ENCODE results near the gene OR2W1. TPM values are rescaled to one million over a fixed set of nuclear protein-coding genes. Genes with fewer than 3 reads are reported as not detected.

Gene OR2W1
- total RNA-seq, 2 donors from 2014 or later = not detected

- Histone ChIP-seq H3K4me1 (peaks cover 8% of the 10 kb centered on the region), H3K36me3 (replicated peaks in 1 of 2; ENCODE audit: insufficient read depth in 1 of 2, low read depth in 2 of 2) (no peaks in the 10 kb centered on the region), H3K4me3 (no peak overlapping the region), H3K9me3 (no peaks in the 10 kb centered on the region), H3K27ac (no peak overlapping the region), H3K27me3 (peaks cover 0 to 3% of the 10 kb centered on the region in 2 donors)
- intact Hi-C loops (cut with DNase I) = no loop called here
- TF ChIP-seq, protein P1, sequence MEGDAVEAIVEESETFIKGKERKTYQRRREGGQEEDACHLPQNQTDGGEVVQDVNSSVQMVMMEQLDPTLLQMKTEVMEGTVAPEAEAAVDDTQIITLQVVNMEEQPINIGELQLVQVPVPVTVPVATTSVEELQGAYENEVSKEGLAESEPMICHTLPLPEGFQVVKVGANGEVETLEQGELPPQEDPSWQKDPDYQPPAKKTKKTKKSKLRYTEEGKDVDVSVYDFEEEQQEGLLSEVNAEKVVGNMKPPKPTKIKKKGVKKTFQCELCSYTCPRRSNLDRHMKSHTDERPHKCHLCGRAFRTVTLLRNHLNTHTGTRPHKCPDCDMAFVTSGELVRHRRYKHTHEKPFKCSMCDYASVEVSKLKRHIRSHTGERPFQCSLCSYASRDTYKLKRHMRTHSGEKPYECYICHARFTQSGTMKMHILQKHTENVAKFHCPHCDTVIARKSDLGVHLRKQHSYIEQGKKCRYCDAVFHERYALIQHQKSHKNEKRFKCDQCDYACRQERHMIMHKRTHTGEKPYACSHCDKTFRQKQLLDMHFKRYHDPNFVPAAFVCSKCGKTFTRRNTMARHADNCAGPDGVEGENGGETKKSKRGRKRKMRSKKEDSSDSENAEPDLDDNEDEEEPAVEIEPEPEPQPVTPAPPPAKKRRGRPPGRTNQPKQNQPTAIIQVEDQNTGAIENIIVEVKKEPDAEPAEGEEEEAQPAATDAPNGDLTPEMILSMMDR (IDR thresholded peaks at IDR 0.05) = no peak
- no peak for TF ChIP-seq POLR2A (IDR thresholded peaks at IDR 0.05)
- 69 to 70% methylated on average over 2 of the region's 2 CpGs for WGBS, 2 donors
- DNase-seq (no peak), ATAC-seq (no peak)
Observed at GRCh38 chr6:29008089-29008488, 36.9 kb downstream of the OR2W1 start.

- 8% methylated on average over 27 to 29 of the region's 29 CpGs for WGBS, 2 donors
Observed at GRCh38 chr6:29005183-29005885, 39.6 kb downstream of the OR2W1 start, which contains the start of gene ZNF311. Gene ZNF311 (minus strand): TSS chr6:29005315. CDS start chr6:29003954, 1,361 bp downstream.

DNA sequence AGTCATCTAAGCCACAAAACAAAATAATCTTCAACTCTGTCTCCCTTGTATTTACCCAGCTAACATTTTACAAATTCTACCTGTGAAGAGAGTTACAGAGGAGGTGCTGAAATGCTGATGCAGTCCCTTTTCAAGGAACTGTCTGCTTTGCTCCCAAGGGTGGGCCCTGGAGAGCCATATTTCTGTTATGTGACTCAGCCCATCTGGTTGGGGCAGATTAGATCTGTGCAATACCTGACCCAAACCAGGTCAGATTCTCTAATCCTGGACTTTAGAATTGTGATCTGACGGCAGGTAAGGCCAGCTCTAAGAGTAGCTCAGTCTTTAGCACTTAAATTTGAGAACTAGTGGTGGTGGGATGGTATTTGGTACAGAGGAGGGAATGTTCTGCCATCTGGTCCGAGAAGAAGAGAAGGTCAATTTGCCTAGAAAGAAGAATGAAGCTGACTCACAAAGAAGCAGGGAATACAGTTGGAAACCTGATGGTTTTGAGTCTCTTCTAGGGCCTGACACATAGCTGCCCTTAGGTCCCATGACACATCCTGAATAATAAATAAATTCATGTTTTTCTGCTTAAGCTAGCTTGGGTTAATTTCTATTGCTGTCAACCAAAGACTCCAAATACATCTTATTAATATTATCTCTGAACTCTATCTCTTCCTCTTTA, 48.0 kb downstream of the OR2W1 start:
- no peak overlapping the region for H3K27ac ChIP-seq
- no peak for ATAC-seq
- intact Hi-C loops (cut with DNase I) = no loop called here
- no peak for TF ChIP-seq POLR2A (IDR thresholded peaks at IDR 0.05)
- TF ChIP-seq, protein P1 (IDR thresholded peaks at IDR 0.05) = no peak
- H3K4me1 ChIP-seq = no peaks in the 10 kb centered on the region
- peaks cover 0 to 7% (median 0%) of the 10 kb centered on the region in 3 donors for H3K9me3 ChIP-seq
- H3K27me3 ChIP-seq = no peaks in the 10 kb centered on the region
- no peak overlapping the region for H3K4me3 ChIP-seq
- no peak for DNase-seq
- WGBS, 2 donors = 76 to 78% methylated on average over 2 of the region's 2 CpGs
- H3K36me3 ChIP-seq (replicated peaks in 1 of 2; ENCODE audit: insufficient read depth in 1 of 2, low read depth in 2 of 2) = no peaks in the 10 kb centered on the region

More at GRCh38 chr6:29005183-29005885, 39.6 kb downstream of the OR2W1 start, which contains the start of gene ZNF311:
- H3K27ac ChIP-seq = peak within 1 kb of the TSS in 1 of 4 donors; percentile 53
- peaks cover 0 to 3% of the 10 kb centered on the region in 2 donors for H3K27me3 ChIP-seq
- peak within 1 kb of the TSS in 1 of 2 donors; percentile 48 for H3K4me3 ChIP-seq
- TF ChIP-seq, protein P1 (IDR thresholded peaks at IDR 0.05) = no peak
- TF ChIP-seq POLR2A (IDR thresholded peaks at IDR 0.05) = peak in 2 of 3 donors; percentile 54 to 64
- H3K4me1 ChIP-seq = peaks cover 8% of the 10 kb centered on the region
- ATAC-seq (peak; percentile 88), DNase-seq (peak; percentile 51 to 66 (median 60))
- H3K36me3 ChIP-seq (replicated peaks in 1 of 2; ENCODE audit: insufficient read depth in 1 of 2, low read depth in 2 of 2) = no peaks in the 10 kb centered on the region
- H3K9me3 ChIP-seq = no peaks in the 10 kb centered on the region
- intact Hi-C loops (cut with DNase I) = no loop called here

GRCh38 chr6:28995093-28995650, 49.8 kb downstream of the OR2W1 start:
- Histone ChIP-seq H3K27me3 (no peaks in the 10 kb centered on the region), H3K4me1 (no peaks in the 10 kb centered on the region), H3K27ac (no peak overlapping the region), H3K9me3 (peaks cover 0 to 7% (median 0%) of the 10 kb centered on the region in 3 donors), H3K4me3 (no peak overlapping the region), H3K36me3 (replicated peaks in 1 of 2; ENCODE audit: insufficient read depth in 1 of 2, low read depth in 2 of 2) (no peaks in the 10 kb centered on the region)
- ATAC-seq = no peak
- TF ChIP-seq, protein P1 (IDR thresholded peaks at IDR 0.05) = no peak
- no peak for TF ChIP-seq POLR2A (IDR thresholded peaks at IDR 0.05)
- intact Hi-C loops (cut with DNase I) = no loop called here
- 92 to 95% methylated on average over 8 of the region's 8 CpGs for WGBS, 2 donors
- DNase-seq = no peak

Other genes starting within 250 kb of the OR2W1 start
- gene TRIM27, start 121.2 kb downstream of the OR2W1 start, total RNA-seq = 10 to 100 TPM; 56.3 to 69.2 TPM
- not detected for gene ZNF311, start 39.9 kb downstream of the OR2W1 start, total RNA-seq
- gene OR2B3, start 42.1 kb upstream of the OR2W1 start, total RNA-seq = not detected
- not detected for gene OR2J1, start 54.3 kb upstream of the OR2W1 start, total RNA-seq
- gene OR2J3, start 62.9 kb upstream of the OR2W1 start, total RNA-seq = not detected
- not detected for gene OR2J2, start 125.7 kb upstream of the OR2W1 start, total RNA-seq